NK-92 treated with Interleukin-12 subunit alpha and Interleukin-12 subunit beta, amount 100 ng/mL, for 24 hours (cell line): ENCODE results near the gene LETM1.
A peak's percentile ranks its signal among the peaks of the same experiment; 100 is the strongest.

Experiments
- DNase-seq: peaks from one replicate; lab custom pipeline; 2025; lab: John Stamatoyannopoulos, UW

LETM1 gene

DNA sequence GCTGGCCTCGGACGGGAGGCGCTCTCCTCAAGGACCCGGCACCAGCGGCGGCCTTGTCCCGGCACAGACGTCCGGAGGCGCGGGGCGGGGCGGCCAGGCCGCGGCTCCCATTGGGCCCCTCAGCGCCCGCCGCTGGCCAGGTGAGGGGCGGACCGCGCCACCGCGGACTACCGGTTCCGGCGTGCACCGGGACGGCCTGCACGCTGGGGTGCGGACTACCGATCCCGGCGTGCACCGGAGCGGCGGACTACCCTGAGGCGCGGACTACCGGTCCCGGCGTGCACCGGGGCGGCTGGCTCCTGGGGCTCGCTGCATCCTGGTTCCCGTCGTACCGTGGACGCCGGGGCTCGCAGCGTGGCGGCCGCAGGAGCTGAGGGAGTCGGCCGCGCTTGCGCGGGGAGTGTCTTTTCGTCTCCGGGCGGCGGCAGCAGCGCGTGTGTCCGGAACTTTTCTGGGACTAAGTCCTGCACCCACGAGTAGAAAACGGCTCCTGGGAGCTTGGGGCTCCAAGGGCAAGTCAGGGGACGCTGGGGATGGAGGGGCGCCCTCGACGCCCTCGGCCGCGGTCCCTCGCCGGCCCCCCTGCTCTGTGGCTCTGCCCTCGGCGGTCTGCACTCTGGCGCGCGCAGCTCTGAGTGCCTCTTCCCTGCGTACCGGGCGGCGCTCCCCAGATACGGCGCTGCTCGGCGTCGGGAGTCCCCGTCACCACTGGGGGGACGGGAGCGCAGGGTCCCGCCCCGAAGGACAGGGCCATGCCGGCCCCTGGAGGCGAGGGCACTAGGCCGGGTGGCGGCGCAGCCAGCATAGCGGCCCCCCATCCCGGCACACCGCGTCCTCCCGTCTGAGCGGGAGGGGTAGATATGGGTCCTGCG, at the start of gene LETM1:
Gene LETM1, minus strand, starts transcription at position 86 of the 872 bp plus-strand sequence. CDS start 206 bp downstream, outside the sequence.
- peak; percentile 91 for DNase-seq

- DNase-seq, result no peak
These were observed 48.1 kb upstream of the LETM1 start for GRCh38 chr4:1904042-1904441.

DNA sequence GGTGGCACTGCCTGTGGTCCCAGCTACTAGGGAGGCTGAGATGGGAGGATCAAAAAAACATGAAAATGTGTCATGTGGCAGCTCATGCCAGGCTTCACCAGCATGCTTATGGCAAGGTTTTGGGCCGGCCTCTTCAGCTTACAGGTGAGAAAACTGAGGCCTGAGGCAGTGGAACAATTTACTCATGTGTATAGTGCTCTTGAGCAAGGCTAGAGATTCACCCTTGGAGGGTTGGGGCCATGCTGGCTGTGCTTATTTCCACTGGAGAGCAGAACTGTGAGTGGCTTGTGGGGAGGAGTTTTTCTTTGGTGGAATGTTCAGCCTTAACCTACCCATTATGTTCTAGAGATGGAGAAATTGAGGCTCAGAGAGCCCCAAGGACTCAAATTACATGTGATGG, 47.1 kb upstream of the LETM1 start:
- DNase-seq, result no peak

- no peak for DNase-seq
These were observed 46.3 kb upstream of the LETM1 start for GRCh38 chr4:1902243-1902642.

DNA sequence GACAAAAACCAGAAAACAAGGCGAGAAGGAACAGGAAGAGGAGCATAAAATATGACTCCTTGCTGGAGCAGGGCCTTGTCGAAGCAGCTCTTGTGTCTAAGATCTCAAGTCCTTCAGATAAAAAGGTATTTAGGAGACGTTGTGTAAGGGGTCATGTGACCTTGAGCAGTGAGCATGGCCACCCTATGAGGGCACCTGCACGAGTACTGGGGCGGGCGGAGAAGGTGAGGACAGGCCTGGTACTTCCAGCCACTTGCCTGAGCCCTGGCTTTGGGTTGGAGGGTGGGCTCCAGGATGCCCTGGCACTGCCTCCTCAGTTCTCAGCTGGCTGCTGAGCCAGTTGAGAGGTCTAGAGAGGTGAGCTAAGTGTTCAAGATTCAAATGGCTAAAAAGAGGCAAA, 45.2 kb upstream of the LETM1 start:
- no peak for DNase-seq

DNA sequence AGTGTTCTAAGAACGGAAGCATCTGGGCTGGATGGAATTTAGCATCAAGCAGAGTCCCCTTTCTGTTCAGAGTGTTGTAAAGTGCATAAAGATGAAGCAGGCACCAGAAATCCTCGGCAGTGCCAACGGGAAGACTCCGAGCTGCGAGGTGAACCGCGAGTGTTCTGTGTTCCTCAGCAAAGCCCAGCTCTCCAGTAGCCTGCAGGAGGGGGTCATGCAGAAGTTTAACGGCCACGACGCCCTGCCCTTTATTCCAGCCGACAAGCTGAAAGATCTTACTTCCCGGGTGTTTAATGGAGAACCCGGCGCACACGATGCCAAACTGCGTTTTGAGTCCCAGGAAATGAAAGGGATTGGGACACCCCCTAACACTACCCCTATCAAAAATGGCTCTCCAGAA, 44.7 kb upstream of the LETM1 start:
- no peak for DNase-seq

DNA sequence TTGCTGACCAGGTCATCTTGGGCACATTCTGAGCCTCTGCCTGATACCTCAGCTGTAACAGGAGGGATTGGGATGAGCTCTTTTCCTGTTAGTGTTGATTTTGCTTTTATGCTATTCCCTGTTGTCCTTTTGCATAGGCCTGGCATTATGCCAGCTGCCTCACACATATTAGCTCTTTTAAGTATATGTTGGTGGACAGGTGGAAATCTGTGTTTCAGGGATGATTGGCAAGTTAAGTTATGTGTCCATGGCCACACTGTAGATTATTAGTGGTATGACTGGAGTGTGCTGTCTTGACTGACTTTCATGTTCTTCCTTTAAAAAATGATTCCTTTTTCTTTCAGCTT, 44.1 kb upstream of the LETM1 start:
- DNase-seq, result no peak

- peak; percentile 37 for DNase-seq
These were observed 43.5 kb upstream of the LETM1 start for GRCh38 chr4:1899149-1900086.

DNA sequence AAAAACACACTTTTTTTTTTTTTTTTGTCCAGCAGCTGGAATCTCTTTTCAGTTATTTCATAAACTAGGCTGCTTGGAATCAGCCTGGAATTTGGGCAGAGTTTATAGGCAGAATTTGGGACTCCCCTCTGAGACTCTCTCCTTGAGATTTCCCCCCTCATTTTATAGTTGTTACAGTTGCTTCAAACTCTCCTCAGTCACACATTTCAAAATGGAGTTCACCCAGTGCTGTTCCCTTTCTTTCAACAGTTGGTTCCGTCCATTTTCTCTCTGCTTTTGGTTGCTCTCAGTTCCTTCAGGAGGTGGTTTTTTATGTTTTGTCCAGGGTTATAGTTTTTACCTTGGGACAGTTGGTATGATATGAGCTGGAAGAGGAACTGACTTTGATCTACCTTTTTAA, 42.7 kb upstream of the LETM1 start:
- no peak for DNase-seq

GRCh38 chr4:1898007-1898406, 42.1 kb upstream of the LETM1 start:
- DNase-seq, result no peak

- DNase-seq, result no peak
These were observed 40.7 kb upstream of the LETM1 start for GRCh38 chr4:1896658-1896991.

DNA sequence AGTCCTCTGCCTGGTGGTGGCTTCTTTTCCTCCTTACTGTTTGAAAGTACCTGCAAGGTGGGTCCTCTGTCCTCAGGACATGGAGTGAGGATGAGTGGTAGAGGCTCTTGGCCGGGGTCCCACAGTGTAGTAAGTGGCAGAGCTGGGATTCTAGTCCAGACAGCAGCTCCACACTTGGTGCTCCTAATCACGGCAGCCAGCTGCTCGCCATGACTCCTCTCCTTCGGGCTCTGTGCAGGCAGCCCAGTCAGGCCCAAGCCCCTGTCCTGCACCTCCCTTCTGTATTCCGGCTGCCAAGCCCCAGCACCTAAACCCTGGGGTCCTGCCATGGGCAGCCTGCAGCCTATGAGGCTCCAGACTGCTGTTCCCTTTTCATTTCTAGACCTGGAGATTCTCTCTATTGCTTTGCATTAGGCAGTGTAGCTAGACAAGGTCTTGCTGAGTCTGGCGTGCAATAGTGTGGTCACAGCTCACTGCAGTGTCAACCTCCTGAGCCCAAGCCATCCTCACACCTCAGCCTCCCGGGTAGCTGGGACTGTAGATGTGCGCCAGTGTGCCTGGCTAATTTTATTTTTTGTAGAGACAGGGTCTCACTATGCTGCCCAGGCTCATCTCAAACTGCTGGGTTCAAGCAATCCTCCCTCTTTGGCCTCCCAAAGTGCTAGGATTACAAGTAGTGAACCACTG, 40.2 kb upstream of the LETM1 start:
- no peak for DNase-seq

DNA sequence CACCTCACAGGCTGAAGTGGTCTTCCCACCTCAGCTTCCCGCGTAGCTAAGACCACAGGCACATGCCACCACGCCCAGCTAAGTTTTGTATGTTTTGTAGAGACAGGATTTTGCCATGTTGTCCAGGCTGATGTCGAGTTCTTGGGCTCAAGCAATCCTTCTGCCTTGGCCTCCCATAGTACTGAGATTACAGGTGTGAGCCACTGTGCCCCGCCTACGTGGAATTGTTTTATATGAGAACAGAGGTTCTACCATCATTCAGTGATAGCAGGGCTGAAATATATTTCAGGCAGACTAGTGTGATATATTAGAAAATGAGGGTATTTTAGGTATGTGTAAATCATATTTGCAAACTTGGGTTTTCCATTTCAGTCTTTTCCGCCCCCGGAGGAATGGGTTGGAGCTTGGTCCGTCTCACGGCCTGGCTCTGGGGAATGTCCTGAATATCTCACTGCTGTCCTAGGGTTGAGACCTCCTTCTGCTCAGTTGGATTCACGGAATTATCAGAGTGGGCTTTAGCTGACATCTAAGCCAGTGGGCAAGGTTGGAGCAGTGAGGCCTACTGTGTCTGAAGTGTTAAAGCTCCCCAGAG, 35.1 kb upstream of the LETM1 start:
- no peak for DNase-seq

- DNase-seq, result no peak
These were observed 31.1 kb upstream of the LETM1 start for GRCh38 chr4:1887052-1887451.

GRCh38 chr4:1885414-1885813, 29.5 kb upstream of the LETM1 start:
- DNase-seq, result no peak

- DNase-seq, result no peak
These were observed 27.6 kb upstream of the LETM1 start for GRCh38 chr4:1883583-1883982.

DNA sequence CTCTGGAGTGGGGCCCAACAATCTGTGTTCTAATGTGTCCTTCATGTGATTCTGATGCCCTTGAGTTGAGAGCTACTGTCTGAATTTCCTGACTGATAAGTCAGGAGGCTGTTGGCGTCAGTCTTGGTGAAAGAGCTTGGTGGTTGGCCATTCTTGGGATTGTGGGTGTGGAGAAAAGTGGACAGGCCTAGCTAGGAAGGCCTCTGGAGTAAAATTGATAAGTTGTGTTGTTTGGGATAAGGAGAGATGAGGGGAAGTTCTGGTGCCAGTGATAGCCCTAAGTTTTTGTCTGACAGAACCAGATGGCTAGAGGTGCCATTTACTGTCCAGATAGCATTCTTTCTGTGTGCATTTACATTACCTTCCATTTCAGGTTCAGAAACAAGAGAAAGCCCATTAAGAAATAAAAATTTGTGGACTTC, 26.9 kb upstream of the LETM1 start:
- no peak for DNase-seq

DNA sequence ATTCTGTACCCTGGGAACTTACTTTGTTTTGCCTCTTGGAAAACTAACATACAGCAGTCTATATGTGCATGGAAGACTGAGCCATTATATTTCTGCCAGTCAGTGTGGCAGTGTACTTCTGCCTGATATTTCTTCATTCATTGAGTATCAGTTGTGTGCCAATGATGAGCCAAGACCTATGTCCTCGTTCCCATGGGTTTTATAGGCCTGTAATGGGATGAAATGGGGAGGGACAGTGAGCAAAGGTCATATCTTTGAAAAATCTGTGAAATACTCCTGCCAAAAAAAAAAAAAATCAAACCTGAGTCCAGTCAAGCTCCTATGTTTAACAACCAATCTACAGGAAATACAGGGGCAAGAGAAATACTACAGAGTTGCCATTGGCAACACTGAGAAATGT, 24.4 kb upstream of the LETM1 start:
- no peak for DNase-seq

DNA sequence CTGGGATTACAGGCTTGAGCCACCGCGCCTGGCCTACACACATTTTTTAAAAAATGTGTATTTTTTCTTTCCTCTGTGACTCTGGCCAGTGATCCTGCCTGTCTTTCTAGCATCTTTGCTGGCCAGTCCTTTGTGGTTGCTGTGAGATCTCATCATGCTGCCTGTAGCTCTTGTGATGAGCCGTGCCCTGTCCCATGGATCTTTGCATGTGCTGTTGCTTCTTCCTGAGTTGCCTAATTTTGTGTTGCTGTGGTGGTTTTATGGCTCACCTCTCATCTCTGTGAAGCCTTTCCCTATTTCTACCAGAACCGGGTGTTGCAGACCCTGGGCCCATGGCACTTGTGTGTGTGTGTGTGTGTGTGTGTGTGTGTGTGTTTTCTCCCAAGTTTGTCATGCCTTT, 23.5 kb upstream of the LETM1 start:
- no peak for DNase-seq

DNA sequence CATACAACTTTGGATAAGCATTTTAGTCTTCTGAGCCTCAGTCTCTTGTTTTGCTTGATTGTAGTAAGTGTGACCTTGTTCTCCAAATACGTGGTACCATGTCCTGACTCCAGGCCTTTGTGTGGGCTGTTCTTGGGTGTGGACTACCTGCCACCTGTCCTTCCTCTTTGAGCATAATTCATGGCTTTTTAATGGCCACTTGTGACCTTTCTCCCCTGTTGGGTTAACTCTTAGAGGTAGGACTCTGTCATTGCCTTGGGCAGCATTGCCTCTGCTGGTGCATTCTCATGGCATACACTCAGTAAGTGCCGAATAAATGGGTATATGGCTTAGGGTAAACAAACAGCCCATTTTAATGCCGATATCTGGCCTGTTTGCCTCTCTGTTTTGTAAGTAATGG, 18.2 kb upstream of the LETM1 start:
- no peak for DNase-seq

- no peak for DNase-seq
These were observed 17.8 kb upstream of the LETM1 start for GRCh38 chr4:1873776-1874175.

DNA sequence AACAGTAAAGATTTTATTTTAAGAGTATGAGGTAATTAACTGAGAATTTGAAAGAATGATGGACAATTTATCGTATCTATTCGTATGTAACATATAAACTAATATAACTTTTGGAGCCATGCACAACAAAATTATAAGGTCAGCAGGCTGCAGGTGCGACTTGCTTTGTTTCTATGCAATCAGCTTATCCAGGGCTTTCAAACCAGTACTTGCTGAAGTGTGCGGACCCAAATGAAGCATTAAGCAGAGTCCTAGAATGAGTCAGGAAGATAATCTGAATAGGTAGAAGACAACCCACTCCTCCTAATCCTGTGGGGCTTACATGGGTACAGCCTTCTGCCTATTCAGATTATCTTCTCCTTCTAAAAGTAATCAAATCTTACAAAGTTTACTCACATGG, 17.3 kb upstream of the LETM1 start:
- no peak for DNase-seq
